ENCODE measurements around the gene IRF2. TPM values are rescaled to one million over a fixed set of nuclear protein-coding genes. Genes with fewer than 3 reads are reported as not detected.

IRF2 gene
- total RNA-seq, 3 donors from 2014 or later, result 39.3 to 59.8 (median 53.5) TPM

GRCh38 chr4:184409911-184410692, 64.2 kb downstream of the IRF2 start:
- intact Hi-C loops (cut with DNase I, micrococcal nuclease), result no loop called here
- DNase-seq (no peak), ATAC-seq (no peak)
- Histone ChIP-seq H3K9me3 (no peaks in the 10 kb centered on the region), H3K4me1 (ENCODE audit: low read depth) (peaks cover 27% of the 10 kb centered on the region), H3K4me3 (no peak overlapping the region), H3K36me3 (ENCODE audit: low read depth) (no peaks in the 10 kb centered on the region)
- TF ChIP-seq CTCF (IDR thresholded peaks at IDR 0.05), result no peak

GRCh38 chr4:184409502-184409901, 64.8 kb downstream of the IRF2 start:
- no peak for DNase-seq
- TF ChIP-seq CTCF (IDR thresholded peaks at IDR 0.05), result no peak
- no peaks in the 10 kb centered on the region for H3K36me3 ChIP-seq (ENCODE audit: low read depth)
- intact Hi-C loops (cut with DNase I, micrococcal nuclease), result no loop called here
- peaks cover 27% of the 10 kb centered on the region for H3K4me1 ChIP-seq (ENCODE audit: low read depth)
- H3K4me3 ChIP-seq, result no peak overlapping the region
- H3K9me3 ChIP-seq, result no peaks in the 10 kb centered on the region
- ATAC-seq, result no peak

DNA sequence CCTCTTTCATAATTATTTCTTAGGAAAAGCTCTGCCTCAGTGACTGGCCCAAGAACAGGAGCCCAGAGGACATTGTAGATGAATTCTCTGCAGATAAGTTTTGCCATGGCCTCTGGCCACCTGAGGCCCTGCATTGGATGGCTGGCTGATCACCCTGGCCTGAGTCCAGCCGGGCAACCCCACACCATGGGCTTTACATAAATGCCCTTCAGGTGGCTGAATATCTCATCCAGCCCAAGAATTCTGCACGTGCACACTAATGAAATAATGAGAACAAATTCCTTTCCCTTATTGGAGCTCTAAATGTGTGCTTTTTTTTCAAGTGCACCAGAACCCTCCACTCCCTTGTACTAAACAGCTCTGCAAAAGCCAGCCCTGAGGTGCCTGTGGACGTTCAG, 65.7 kb downstream of the IRF2 start:
- no peak for TF ChIP-seq CTCF (IDR thresholded peaks at IDR 0.05)
- peaks cover 19% of the 10 kb centered on the region for H3K4me1 ChIP-seq (ENCODE audit: low read depth)
- H3K36me3 ChIP-seq (ENCODE audit: low read depth), result no peaks in the 10 kb centered on the region
- DNase-seq (no peak), ATAC-seq (no peak)
- intact Hi-C loops (cut with DNase I, micrococcal nuclease), result no loop called here
- H3K9me3 ChIP-seq, result no peaks in the 10 kb centered on the region
- no peak overlapping the region for H3K4me3 ChIP-seq

GRCh38 chr4:184408021-184408683, 66.2 kb downstream of the IRF2 start:
- ATAC-seq, result no peak
- H3K4me1 ChIP-seq (ENCODE audit: low read depth), result peaks cover 15% of the 10 kb centered on the region
- intact Hi-C loops (cut with DNase I, micrococcal nuclease), result no loop called here
- no peaks in the 10 kb centered on the region for H3K36me3 ChIP-seq (ENCODE audit: low read depth)
- H3K9me3 ChIP-seq, result no peaks in the 10 kb centered on the region
- DNase-seq, result no peak
- TF ChIP-seq CTCF (IDR thresholded peaks at IDR 0.05), result no peak
- no peak overlapping the region for H3K4me3 ChIP-seq

- Histone ChIP-seq H3K4me1 (ENCODE audit: low read depth) (peaks cover 15% of the 10 kb centered on the region), H3K9me3 (no peaks in the 10 kb centered on the region), H3K36me3 (ENCODE audit: low read depth) (no peaks in the 10 kb centered on the region), H3K4me3 (no peak overlapping the region)
- peak; percentile 95 for ATAC-seq
- intact Hi-C loops (cut with DNase I, micrococcal nuclease), result no loop called here
- peak in 1 of 3 donors; percentile 73 for DNase-seq
- TF ChIP-seq CTCF (IDR thresholded peaks at IDR 0.05), result no peak
Measured at GRCh38 chr4:184406958-184407391, 67.4 kb downstream of the IRF2 start.
